ENCODE data around the gene FOXL3.

The FOXL3 gene

GRCh38 chr7:265998-266850, 23.7 kb upstream of the FOXL3 start:
- no peak for DNase-seq (ENCODE audit: low read depth in 2 of 2, low spot score in 1 of 2)

- no peak for DNase-seq (ENCODE audit: low read depth in 2 of 2, low spot score in 1 of 2)
Observed at GRCh38 chr7:266851-267840, 22.8 kb upstream of the FOXL3 start.

DNA sequence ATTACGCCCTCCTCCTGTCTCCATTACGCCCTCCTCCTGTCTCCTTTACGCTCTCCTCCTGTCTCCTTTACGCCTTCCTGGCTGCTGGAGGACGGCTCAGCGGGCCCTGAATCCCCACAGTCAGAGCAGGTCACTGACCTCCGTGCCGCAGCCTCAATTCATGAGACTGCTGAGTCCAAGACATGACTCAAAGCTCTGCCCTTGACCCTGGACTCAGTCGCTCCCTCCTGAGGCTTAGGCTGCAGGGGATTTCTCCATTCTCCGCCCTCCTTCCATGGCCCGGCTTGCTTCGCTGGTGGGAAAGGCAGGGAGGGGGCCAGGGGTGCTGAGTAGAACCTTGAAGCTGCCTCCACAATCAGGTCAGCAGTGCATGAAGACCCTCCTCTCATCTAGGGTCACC, 21.0 kb upstream of the FOXL3 start:
- DNase-seq (ENCODE audit: low read depth in 2 of 2, low spot score in 1 of 2) = no peak

- no peak for DNase-seq (ENCODE audit: low read depth in 2 of 2, low spot score in 1 of 2)
Observed at GRCh38 chr7:269721-270120, 20.2 kb upstream of the FOXL3 start.

GRCh38 chr7:270351-270983, 19.5 kb upstream of the FOXL3 start:
- DNase-seq (ENCODE audit: low read depth in 2 of 2, low spot score in 1 of 2) = no peak

DNA sequence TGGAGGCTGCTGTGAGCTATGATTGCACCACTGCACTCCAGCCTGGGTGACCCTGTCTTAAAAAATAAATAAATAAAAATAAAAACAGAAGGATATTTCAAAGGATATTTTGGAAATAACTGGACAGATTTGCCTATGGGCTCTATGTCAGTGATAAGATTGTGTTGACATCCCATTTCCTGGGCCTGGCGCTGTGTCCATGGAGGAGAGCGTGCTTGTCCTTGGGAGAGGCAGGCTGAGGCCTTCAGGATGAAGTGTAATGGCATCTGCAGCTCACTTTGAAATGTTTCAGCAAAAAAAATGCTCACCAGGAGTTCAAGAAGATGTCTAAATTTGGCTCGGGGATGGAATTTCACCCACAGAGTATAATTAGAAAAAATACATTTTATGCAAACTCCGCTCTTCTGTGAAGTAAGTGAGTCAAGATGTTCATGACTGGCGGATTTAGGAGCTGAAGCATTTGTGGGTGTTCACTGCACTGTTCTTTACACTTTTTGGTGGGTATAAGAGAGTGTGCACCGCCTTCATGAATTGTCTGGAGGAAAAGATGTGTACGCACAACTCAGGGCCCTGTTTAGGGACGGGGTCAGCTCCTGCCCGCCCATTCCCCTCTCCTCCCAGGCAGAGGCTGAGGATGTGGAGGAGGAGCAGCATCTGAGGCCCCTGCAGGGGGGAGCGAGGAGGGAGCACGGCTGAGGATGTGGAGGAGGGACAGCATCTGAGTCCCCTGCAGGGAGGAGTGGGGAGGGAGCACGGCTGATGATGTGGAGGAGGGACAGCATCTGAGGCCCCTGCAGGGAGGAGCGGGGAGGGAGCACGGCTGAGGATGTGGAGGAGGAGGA, 18.5 kb upstream of the FOXL3 start:
- DNase-seq (ENCODE audit: low read depth in 2 of 2, low spot score in 1 of 2) = no peak

GRCh38 chr7:272108-272615, 17.8 kb upstream of the FOXL3 start:
- DNase-seq (ENCODE audit: low read depth in 2 of 2, low spot score in 1 of 2) = no peak

DNA sequence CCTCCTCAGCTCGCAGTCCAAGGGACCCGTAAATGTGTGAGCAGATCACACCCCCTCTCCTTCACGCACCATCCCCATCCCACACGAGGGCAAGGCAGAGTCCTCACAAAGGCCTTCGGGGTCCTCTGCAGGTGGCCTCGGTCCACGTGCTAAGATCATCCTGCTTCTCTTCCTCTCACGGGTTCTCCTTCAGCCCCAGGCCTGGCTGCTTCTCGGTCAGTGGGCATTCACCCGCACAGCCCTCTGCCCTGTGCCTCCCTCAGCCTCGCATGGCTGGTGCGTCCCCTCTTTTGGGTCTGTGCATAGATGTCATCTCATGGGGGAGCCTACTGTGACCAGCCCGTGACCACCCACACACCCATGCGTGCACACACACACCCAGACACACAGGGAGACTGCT, 17.3 kb upstream of the FOXL3 start:
- DNase-seq (ENCODE audit: low read depth in 2 of 2, low spot score in 1 of 2) = no peak

DNA sequence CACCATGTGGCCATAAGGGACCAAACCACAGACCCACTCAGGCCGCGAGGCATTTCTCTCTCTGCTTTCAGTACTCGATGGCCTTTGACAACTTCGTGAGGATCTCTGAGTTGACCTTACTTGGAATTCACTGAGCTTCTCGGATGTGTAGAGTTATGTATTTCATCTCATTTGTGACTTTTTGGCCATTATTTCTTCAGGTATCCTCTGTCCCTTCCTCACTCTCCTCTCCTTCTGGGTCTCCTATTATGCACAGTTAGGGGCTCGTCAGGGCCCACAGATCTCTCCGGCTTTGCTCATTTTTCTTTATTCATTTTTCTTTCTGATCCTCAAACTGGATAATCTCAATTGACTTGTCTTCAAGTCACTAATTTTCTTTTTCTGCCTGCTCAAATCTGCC, 16.6 kb upstream of the FOXL3 start:
- no peak for DNase-seq (ENCODE audit: low read depth in 2 of 2, low spot score in 1 of 2)

DNA sequence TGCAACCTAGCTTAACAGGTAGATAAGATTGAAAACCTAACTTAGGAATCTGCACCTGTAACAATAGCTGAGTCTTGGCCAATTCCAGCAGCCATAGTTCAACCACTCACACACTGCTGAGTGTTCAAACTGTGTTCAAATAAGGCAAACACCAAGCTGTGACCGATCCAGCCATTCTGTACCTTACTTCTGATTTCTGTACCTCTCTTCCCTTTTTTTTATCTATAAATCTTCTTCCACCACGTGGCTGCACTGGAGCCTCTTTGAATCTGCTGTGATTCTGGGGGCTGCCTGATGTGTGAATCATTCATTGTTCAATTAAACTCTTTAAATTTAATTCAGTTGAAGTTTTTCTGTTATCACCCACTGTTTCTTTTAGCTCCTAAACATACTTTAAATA, 15.7 kb upstream of the FOXL3 start:
- DNase-seq (ENCODE audit: low read depth in 2 of 2, low spot score in 1 of 2) = no peak

GRCh38 chr7:276230-276835, 13.6 kb upstream of the FOXL3 start:
- DNase-seq (ENCODE audit: low read depth in 2 of 2, low spot score in 1 of 2) = no peak

DNA sequence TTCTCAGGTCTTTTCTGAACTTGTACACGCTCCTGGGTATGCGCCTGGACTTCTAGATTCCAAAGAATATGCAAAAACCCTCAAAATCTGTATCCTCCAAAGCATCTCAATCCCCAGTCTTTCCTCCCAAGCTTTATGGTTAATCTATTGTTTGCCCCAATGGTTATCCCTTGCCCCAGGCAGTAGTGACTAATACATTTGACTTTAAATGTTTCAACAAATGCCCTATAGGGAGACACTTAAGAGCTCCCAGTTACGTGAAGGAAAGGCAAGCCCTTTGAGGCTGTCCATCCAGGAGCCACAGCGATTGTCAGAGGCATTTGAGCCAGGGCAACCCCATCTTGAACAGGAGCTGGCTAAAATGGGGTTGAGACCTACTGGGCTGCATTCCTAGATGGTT, 12.7 kb upstream of the FOXL3 start:
- no peak for DNase-seq (ENCODE audit: low read depth in 2 of 2, low spot score in 1 of 2)

DNA sequence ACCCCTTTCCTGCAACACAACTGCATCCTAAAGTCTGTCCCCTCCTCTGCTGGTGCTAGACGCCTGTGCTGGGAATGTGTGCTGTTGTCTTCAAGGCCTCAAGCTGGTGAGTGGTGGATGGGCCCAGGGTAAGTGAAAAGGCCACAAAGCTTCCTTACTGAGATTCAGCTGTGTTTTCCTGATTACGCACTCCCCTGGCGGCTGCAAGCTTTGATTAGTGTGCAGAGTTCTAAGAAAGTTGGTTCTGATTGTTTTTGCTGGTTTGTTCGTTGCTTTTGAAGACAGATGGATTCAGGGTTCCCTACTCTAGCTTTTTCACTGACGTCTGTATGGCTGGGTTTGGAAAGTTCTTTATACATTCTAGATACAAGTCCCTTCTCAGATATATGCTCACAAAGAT, 11.9 kb upstream of the FOXL3 start:
- DNase-seq (ENCODE audit: low read depth in 2 of 2, low spot score in 1 of 2) = no peak

GRCh38 chr7:279821-280220, 10.1 kb upstream of the FOXL3 start:
- no peak for DNase-seq (ENCODE audit: low read depth in 2 of 2, low spot score in 1 of 2)

GRCh38 chr7:280461-280860, 9.5 kb upstream of the FOXL3 start:
- DNase-seq (ENCODE audit: low read depth in 2 of 2, low spot score in 1 of 2) = no peak

GRCh38 chr7:281637-282036, 8.3 kb upstream of the FOXL3 start:
- no peak for DNase-seq (ENCODE audit: low read depth in 2 of 2, low spot score in 1 of 2)

DNA sequence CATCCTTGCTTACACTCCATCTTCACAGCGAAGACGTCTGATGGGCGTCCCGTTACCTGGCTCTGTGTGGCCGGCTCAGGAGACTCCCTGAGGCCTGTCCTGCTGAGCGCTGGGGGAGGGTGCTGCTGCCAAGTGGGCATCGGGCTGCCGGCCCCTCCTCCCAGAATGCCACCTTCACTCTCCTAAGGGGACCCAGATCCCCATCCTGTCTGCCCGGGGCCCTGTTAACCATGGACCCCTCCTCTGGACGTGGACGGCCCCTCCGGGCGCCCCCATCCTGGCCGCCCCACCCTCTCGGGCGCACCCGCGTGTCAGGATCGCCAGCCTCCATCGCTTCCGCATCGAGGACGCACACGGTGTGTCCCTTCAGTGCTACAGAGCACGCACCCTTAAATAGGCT, 7.3 kb upstream of the FOXL3 start:
- no peak for DNase-seq (ENCODE audit: low read depth in 2 of 2, low spot score in 1 of 2)

DNA sequence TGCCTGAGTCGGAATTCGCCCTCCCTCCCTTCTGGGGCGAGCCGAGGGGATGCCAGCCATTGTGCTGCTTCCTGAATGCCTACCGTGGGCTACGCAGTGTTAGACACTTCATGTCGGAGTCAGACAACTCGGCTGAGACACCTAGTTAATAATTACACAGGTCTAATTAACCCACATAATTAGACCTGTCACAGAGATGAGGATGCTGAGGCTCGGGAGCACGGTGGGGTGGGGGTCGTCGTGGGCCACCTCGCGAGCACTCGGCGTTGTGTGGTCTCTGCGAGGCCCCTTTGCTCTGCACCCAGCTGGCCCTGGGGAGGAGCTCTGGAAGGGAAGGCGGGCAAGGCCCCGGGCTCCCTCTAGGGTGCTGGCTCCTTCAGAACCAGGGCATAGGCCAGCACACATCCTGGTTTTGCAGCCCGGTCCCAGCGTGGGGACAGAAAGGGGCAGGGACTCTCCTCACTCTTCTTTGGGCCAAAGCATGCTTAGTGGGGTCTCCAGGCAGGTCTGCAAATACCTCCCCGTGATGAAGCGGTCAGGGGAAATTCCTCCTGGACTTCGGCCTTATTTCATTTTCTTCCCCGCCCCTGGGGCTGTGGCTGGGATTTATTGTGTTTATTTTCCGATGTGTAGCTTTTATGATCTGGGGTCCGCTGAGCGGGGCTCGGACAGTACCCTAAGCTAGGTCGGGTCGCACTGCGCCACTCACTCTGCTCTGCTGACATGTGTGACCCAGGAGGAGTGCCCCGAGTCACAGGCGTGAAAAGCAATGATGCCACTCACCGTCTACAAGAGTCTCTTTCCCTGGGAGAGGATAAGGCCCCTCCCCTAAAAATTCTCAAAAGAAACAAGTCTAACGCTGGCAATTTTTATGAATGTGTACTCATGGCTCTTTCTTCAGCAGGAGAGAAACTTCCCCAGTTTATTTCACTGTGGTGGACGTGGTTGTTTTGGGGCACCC, 4.9 kb upstream of the FOXL3 start:
- no peak for DNase-seq (ENCODE audit: low read depth in 2 of 2, low spot score in 1 of 2)

GRCh38 chr7:285731-286130, 4.2 kb upstream of the FOXL3 start:
- DNase-seq (ENCODE audit: low read depth in 2 of 2, low spot score in 1 of 2) = no peak

Data from stimulated activated CD8-positive, alpha-beta memory T cell treated with anti-CD3 and anti-CD28 coated beads, Interleukin-4, amount 100 ng/mL, for 4 hours (primary cell).